ENCODE data around the gene TSC22D3.
"Not testable (repeated sequence)": the region's sequence is repeated elsewhere in the genome, so short reads cannot be mapped to it uniquely, and the experiment has no call there.

The TSC22D3 gene

DNA sequence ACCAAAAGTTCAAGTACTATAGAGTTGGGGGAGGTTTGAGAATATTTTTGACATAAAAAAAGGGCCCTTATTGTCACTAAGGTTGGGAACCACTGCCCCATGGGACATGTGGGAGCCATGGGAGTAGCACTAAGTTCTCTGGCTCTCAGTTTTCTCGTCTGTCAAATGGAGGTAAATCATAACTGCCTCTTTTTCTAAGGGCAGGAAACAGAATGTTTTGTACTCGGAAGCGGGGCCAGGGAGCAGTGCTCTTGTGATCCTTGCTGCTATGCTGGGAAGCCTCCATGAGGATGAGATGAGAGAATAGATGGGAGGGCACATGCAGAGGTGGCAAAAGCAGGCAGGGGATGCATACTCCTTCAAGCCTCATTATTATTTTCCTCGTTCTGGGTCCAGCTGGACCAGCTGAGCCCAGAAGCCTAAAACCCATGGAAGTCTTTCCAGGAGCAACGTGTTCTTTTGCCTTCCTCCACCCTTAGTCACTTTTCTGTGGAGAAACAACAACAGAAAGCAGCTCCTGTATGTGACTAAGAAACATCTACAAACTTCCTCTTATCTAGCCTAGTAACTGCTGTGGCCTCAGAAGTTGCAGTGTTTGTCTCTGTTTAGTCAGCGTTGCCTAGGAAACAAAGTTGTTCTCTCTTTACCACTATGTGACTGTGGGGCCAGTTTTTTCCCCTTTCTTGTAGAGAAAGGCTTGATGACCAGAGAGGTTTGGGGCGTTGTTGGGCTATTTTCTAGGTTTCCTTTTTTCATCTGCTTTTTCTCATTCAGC lies 64.8 kb downstream of the TSC22D3 start:
- DNase-seq: peak; percentile 83

DNA sequence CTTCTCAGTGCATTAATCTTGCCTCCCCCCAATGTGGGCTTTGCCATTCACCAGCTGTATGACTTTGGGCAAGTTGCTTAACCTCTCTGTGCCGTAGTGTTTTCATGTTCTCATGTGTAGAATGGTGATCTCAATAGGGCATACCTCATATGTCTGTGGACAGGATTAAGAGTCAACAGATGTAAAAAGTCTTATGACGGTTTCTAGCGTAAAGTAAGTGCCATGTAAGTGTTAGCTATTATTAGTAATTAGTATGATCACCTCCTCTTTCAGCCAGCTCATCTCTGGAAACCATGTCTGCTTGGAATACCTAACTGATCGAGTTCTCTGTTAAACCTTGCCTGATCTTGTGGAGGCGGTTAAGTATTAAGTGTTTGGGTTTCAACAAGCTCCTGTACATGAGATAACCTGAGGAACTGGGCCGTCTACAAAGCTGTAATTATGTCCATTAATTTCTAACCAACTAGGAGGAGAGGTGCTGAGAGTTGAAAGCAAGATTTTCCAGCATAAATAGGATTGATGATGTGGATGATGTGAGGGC lies 66.3 kb downstream of the TSC22D3 start:
- DNase-seq: no peak

DNA sequence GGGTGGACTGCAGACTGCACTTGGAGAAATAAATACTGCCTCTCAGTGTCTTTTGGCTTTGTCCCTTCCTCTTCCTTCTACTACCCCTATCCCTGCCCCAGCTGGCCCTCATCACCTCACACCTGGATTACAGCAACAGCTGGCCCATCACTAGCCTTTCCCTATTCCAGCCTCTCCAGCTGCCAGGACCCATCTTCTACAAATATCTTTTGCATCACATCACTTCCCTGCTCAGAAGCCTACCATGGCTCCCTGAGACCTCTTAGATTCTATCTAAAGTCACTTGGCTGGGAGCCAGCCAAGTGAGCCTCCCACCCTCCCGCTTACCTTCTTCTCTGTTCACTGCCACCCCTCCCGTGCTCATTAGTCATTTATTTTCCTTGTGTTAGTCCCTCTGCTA lies 66.8 kb downstream of the TSC22D3 start:
- no peak for DNase-seq

DNA sequence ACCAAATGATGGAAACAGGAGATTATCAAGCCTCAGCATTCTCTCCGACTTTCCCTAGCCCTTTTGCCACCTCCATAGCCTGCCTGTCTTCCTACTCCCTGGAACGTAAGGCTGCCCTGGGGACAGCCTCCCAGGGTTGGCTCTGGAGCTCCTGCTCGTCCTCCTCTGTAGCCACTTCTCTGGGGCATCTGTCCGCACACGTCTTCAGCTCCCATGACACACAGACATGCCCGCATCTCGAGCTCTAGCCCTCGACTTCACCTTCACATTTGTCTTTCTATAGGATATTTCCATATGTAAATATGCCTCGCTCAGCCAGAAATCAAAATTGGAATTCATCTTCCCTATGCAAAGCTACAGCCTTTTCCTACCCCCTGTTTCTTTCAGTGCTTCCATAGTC lies 67.7 kb downstream of the TSC22D3 start:
- no peak for DNase-seq

DNA sequence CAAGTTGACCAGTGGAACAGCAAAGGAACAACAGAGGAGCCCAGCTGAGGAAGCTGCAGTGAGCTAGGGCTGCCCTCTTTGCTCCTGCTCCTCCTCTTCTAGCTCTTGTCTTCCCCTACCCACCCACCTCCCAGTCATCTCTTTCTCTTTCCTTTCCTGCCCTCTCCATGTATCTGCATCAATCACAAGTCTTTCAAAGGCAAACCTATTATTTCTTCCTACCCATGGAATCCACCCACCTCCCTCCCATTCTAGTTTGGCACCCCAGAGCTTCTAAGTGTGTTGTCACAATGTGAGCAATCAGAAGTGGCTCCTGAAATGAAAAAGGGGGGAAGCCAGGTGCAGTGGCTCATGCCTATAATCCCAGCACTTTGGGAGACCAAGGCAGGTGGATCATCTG lies 69.3 kb downstream of the TSC22D3 start:
- DNase-seq: no peak

DNA sequence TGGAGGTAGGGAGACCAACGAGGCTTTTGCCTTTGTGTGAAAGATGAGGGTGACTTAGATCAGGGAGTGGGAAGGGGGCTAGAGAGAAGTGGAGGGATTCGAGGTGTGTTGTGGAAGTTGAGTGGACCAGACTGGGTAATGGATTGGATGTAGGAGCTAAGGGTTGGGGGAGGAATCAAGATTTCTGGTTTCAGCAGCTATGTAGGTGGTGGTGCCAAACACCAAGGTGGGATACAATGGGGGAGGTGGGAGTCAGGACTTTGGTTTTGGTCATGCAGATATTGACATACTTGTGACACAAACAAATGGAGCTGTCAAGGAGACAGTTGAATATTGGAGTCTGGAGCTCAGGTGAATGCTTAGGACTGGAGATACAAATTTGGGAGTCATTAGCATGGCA lies 71.0 kb downstream of the TSC22D3 start:
- DNase-seq: no peak

GRCh38 chrX:107704181-107704580 lies 71.4 kb downstream of the TSC22D3 start:
- no peak for DNase-seq

- no peak for DNase-seq
Measured at GRCh38 chrX:107701493-107702121, 74.0 kb downstream of the TSC22D3 start.

DNA sequence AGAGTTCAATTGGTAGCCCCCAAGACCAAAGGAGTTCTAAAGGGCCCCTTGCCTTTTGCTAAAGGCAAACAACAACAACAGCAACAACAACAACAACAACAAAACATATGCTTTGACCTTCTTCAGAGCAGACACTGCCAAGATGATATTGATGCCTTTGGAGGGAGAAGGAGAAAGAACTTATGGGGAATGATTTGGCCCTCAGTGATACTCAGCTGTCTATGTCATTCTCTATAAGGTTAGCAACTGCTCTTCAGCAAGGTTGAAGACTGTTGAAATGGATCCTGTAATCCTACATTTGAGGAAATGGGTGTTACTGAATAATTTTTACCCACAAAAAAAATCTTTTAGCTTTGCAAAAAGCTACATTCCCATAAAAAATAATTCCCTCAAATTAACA lies 74.8 kb downstream of the TSC22D3 start:
- no peak for DNase-seq

- no peak for DNase-seq
Measured at GRCh38 chrX:107700317-107700774, 75.2 kb downstream of the TSC22D3 start.

- no peak for DNase-seq
Measured at GRCh38 chrX:107699616-107700015, 76.0 kb downstream of the TSC22D3 start.

- DNase-seq: no peak
Measured at GRCh38 chrX:107691024-107691448, 84.6 kb downstream of the TSC22D3 start.

DNA sequence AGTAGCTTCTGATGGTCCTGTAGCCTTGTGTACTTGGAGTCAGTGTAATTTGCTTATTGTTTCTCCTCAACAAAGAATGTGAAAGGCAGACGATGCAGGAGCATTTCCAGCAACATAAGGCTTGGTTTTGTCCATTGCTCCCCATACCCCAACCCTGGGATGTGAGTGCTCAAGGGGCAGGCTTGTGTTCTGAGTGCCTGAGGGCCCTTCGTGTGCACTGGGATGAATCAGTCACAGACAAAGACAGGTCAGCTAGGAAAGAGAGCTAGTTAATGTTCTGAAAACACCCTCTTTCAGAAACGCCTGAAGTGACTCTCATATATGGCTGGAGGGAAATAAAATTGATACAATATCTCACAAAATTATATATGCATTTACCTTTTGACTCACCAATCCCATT lies 88.1 kb downstream of the TSC22D3 start:
- DNase-seq: no peak

GRCh38 chrX:107686792-107687191 lies 88.8 kb downstream of the TSC22D3 start:
- peak; percentile 6 for DNase-seq

DNA sequence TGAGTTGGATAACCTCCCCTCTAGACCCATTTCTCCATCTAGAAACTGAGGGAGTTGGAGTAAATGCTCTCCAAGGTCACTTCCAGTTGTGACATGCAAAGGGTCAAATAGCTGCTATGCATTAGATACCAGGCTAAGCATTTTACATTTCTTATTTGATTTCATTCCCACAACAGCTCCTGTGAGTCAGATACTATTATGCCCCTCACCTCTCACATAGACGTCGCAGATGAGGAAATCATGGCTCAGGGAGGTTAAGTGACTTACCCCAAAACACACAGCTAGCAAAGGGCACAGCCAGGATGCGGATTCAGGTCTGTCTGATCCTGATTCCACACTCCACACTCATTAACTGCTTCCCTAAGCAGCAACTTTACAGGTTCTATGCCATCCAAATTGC lies 89.6 kb downstream of the TSC22D3 start:
- no peak for DNase-seq

- not testable (repeated sequence) for DNase-seq
Measured at GRCh38 chrX:107685586-107685985, 90.0 kb downstream of the TSC22D3 start.

DNA sequence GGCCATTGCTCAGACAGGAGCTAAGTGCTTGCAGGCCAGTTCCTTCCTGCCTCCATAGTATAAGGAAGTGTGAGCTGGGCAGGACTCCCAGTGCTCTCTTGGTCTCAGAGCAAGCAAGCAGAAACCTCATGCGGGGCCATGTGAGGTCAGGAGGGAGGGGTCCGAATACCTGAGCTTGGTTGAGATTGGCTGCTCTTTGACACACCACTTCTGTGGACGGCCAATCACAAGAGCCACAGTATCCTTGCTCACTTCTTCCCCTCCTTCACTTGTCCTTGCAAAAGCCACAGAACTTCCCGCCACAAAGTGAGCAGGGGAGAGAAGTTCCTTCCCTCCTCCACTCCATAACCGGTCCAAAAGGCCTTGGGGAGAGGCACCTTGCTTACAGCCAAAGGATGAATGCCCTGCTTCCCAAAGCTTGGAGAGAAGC lies 90.6 kb downstream of the TSC22D3 start:
- DNase-seq: peak; percentile 3

GRCh38 chrX:107683931-107684330 lies 91.7 kb downstream of the TSC22D3 start:
- no peak for DNase-seq

DNA sequence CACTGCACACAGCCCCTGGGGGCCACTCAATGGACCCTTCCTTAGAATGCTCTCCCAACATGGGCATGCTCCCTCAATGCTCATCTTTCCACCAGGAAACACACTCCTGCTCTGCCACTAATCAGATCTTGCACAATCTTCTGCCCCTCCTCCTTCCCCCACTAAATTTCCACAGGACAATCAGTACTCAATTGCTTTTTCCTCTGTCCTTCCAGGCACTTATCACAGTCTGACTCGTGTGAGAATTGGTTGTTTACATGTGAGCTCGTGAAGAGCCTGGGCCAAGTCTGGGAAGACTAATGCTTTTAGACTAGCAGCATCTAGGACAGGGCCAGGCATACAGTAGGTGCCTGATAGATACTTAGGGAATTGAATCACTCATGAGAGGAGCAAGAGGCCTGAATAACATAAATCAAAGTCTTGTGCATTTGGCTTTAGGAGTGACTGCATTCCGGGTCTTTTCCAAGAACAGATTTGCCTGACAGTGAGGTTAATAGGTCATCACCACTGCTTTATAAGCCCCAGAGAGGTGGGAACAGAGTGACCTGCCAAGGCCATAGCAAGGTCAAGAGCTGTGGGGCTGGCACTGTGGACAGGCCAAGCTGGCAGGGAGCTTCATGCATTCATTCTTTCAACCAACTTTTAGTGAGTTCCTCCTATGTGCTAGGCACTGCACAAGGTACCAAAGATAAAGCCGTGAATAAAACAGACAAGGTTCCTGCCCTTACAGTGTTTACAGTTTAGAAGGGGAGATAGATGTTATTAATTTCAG lies 92.3 kb downstream of the TSC22D3 start:
- DNase-seq: no peak

DNA sequence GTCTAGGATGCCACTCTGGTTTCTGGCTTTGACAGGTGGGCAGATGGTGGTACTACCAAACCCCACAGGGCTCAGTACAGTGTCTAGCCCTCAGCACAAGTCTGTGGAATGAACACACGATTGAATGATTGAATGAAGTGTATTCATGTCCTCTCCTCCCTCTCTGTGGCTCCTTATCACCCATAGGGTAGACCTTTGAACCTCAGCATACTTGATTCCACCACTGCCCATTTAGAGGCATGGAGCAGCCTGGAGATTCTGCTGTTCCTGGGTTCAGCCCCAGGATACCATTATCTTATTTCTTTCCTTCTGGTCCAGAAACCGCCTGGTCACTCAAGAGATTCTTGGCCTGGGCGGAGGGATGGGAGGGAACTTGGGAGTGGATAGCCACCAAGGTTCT lies 93.3 kb downstream of the TSC22D3 start:
- DNase-seq: no peak

GRCh38 chrX:107678957-107679740 lies 96.4 kb downstream of the TSC22D3 start:
- peak; percentile 62 for DNase-seq

DNA sequence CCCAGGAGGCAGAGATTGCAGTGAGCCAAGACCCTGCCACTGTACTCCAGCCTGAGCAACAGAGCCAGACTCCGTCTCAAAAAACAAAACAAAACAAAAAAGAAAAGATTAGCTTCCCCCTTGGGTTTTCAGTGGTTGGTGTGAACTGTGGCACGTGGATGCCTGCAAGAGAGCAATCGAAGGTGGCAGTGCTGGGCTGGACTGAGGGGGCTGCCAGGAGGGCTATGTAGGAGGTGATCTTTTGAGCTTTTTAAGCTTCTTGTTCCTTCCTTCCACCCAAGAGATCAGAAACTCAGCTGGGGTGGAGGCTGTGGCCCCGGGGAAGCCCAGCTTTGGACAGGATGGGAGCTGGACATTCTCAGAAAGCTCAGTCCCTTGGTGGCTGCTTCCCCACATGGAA lies 97.7 kb downstream of the TSC22D3 start:
- DNase-seq: no peak

- no peak for DNase-seq
Measured at GRCh38 chrX:107677501-107677901, 98.1 kb downstream of the TSC22D3 start.

All from EL (cell line).